22Rv1 (cell line): Measurements from ENCODE around the gene PREX1.

Experiments
- ZFX ChIP-seq: fragments of 450-650 bp; IDR thresholded peaks from 2 replicates; pipeline ENCODE4 v1.6.1; 2017; ENCODE audit warnings: antibody characterized with exemption, borderline replicate concordance
- TF ChIP-seq, protein P1 (sequence below): fragments of 450-650 bp; IDR thresholded peaks from 2 replicates; pipeline ENCODE4 v1.5.1; 2017; ENCODE audit warnings: mild to moderate bottlenecking

GRCh38 chr20:48574383-48574782, 253.4 kb downstream of the PREX1 start:
- TF ChIP-seq, protein P1, sequence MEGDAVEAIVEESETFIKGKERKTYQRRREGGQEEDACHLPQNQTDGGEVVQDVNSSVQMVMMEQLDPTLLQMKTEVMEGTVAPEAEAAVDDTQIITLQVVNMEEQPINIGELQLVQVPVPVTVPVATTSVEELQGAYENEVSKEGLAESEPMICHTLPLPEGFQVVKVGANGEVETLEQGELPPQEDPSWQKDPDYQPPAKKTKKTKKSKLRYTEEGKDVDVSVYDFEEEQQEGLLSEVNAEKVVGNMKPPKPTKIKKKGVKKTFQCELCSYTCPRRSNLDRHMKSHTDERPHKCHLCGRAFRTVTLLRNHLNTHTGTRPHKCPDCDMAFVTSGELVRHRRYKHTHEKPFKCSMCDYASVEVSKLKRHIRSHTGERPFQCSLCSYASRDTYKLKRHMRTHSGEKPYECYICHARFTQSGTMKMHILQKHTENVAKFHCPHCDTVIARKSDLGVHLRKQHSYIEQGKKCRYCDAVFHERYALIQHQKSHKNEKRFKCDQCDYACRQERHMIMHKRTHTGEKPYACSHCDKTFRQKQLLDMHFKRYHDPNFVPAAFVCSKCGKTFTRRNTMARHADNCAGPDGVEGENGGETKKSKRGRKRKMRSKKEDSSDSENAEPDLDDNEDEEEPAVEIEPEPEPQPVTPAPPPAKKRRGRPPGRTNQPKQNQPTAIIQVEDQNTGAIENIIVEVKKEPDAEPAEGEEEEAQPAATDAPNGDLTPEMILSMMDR: no peak
- no peak for TF ChIP-seq ZFX
